Activated CD8-positive, alpha-beta T cell treated with anti-CD3 and anti-CD28 coated beads for 36 hours (primary cell): ENCODE data around the gene SFMBT1. TPM values are rescaled to one million over a fixed set of nuclear protein-coding genes. Genes with fewer than 3 reads are reported as not detected.

ENCODE experiments used
- ATAC-seq: fragments of 200-7000 bp; cut with Tn5 transposase; one replicate; pipeline ENCODE4 v1.10.0; 2021; ENCODE audit warnings: mild to moderate bottlenecking, moderate library complexity
- CTCF ChIA-PET: fragments of 350-600 bp; sonication (Branson Sonifier 250); formaldehyde crosslinking; loops from one replicate; lab custom pipeline; 2021; ENCODE audit warnings: antibody characterized with exemption; lab: Charles Lee
- POLR2A ChIA-PET: fragments of 350-600 bp; sonication (Branson Sonifier 250); formaldehyde crosslinking; loops from one replicate; lab custom pipeline; 2021; ENCODE audit warnings: antibody characterized with exemption; lab: Charles Lee
- DNase-seq: peaks from one replicate; pipeline ENCODE4 v3.0.0-alpha.2; 2020
- H3K27ac Mint-ChIP-seq: one replicate; pipeline ENCODE4 v1.8.0; 2021; ENCODE audit warnings: mild to moderate bottlenecking, mixed read lengths
- H3K27me3 Mint-ChIP-seq: one replicate; pipeline ENCODE4 v1.8.0; 2021; ENCODE audit warnings: mixed read lengths
- H3K36me3 Mint-ChIP-seq: one replicate; pipeline ENCODE4 v1.8.0; 2021; ENCODE audit warnings: low read depth, mixed read lengths
- H3K4me1 Mint-ChIP-seq: one replicate; pipeline ENCODE4 v1.8.0; 2021; ENCODE audit warnings: low read depth, mixed read lengths
- H3K4me3 Mint-ChIP-seq: one replicate; pipeline ENCODE4 v1.8.0; 2021; ENCODE audit warnings: mild to moderate bottlenecking, moderate library complexity, mixed read lengths
- H3K9me3 Mint-ChIP-seq: one replicate; pipeline ENCODE4 v1.8.0; 2021; ENCODE audit warnings: mixed read lengths
- CTCF ChIP-seq: fragments of 200-600 bp; IDR thresholded peaks from one replicate; pipeline ENCODE4 v1.8.0; 2022; ENCODE audit warnings: antibody characterized with exemption, mild to moderate bottlenecking
- intact Hi-C: fragments of 100-400 bp; cut with micrococcal nuclease; formaldehyde crosslinking; loops from one replicate; pipeline ENCODE4 v1.10.0; 2022
- total RNA-seq, 2 experiments: library from RNA; stranded (reverse); gene quantifications; one replicate each; pipeline ENCODE4 v1.2.3, GENCODE V29; 2021

The SFMBT1 gene
- total RNA-seq, 2 experiments from 2014 or later = 17.8 to 20.1 TPM

GRCh38 chr3:53081318-53081717 is 35.4 kb upstream of the SFMBT1 start:
- H3K9me3 Mint-ChIP-seq = no peaks in the 10 kb centered on the region
- H3K4me1 Mint-ChIP-seq = no peaks in the 10 kb centered on the region
- POLR2A ChIA-PET = no interaction called here
- intact Hi-C loops = no loop called here
- no peaks in the 10 kb centered on the region for H3K36me3 Mint-ChIP-seq
- TF ChIP-seq CTCF = no peak
- ATAC-seq (no peak), DNase-seq (no peak)
- no peak overlapping the region for H3K4me3 Mint-ChIP-seq
- CTCF ChIA-PET = interaction anchor here (1.1 to 1.7 kb wide), 2 partner anchors 8 to 146 kb away, joined by 4 to 5 read pairs; no protein-coding TSS in a partner anchor
- H3K27me3 Mint-ChIP-seq = no peaks in the 10 kb centered on the region
- H3K27ac Mint-ChIP-seq = no peak overlapping the region

- DNase-seq (no peak), ATAC-seq (no peak)
- Mint-ChIP-seq H3K4me1 (no peaks in the 10 kb centered on the region), H3K27ac (no peak overlapping the region), H3K27me3 (no peaks in the 10 kb centered on the region), H3K4me3 (no peak overlapping the region), H3K9me3 (no peaks in the 10 kb centered on the region), H3K36me3 (no peaks in the 10 kb centered on the region)
- intact Hi-C loops = no loop called here
- POLR2A ChIA-PET = no interaction called here
- CTCF ChIA-PET = interaction anchor here (0.6 to 1.7 kb wide), 2 partner anchors 145 to 332 kb away, joined by 4 to 5 read pairs; no protein-coding TSS in a partner anchor
- TF ChIP-seq CTCF = no peak
Measured at GRCh38 chr3:53080612-53081205, 34.8 kb upstream of the SFMBT1 start.

GRCh38 chr3:53079791-53080555 is 34.1 kb upstream of the SFMBT1 start:
- DNase-seq (no peak), ATAC-seq (no peak)
- ChIA-PET POLR2A (interaction anchor here (0.9 kb wide), 1 partner anchor 10 kb away, joined by 3 read pairs; no protein-coding TSS in a partner anchor), CTCF (interaction anchor here (0.6 to 1.7 kb wide), 3 partner anchors 9 to 331 kb away, joined by 3 to 5 read pairs (median 4); no protein-coding TSS in a partner anchor)
- Mint-ChIP-seq H3K4me1 (no peaks in the 10 kb centered on the region), H3K9me3 (no peaks in the 10 kb centered on the region), H3K36me3 (no peaks in the 10 kb centered on the region), H3K27ac (no peak overlapping the region), H3K27me3 (no peaks in the 10 kb centered on the region), H3K4me3 (no peak overlapping the region)
- no peak for TF ChIP-seq CTCF
- intact Hi-C loops = loop anchor here (10.0 kb wide), 1 partner anchor 145 kb away; no protein-coding TSS in a partner anchor

- no peaks in the 10 kb centered on the region for H3K27me3 Mint-ChIP-seq
- no peaks in the 10 kb centered on the region for H3K4me1 Mint-ChIP-seq
- ATAC-seq = no peak
- no peaks in the 10 kb centered on the region for H3K9me3 Mint-ChIP-seq
- TF ChIP-seq CTCF = no peak
- CTCF ChIA-PET = interaction anchor here (0.8 kb wide), 1 partner anchor 8 kb away, joined by 3 read pairs; no protein-coding TSS in a partner anchor
- no peak overlapping the region for H3K27ac Mint-ChIP-seq
- H3K36me3 Mint-ChIP-seq = no peaks in the 10 kb centered on the region
- intact Hi-C loops = loop anchor here (10.0 kb wide), 1 partner anchor 144 kb away; no protein-coding TSS in a partner anchor
- DNase-seq = no peak
- no peak overlapping the region for H3K4me3 Mint-ChIP-seq
- POLR2A ChIA-PET = interaction anchor here (1.0 kb wide), 1 partner anchor 19 kb away, joined by 4 read pairs; no protein-coding TSS in a partner anchor
Measured at GRCh38 chr3:53079147-53079546, 33.3 kb upstream of the SFMBT1 start.
